Thyroid gland (tissue), 4 donors: Measurements from ENCODE around the gene IPO8. TPM values are rescaled to one million over a fixed set of nuclear protein-coding genes. Genes with fewer than 3 reads are reported as not detected.
A peak's percentile ranks its signal among the peaks of the same experiment; 100 is the strongest.

Experiments used
- DNase-seq, 2 donors: peaks; one replicate each; pipeline ENCODE4 v3.0.0-alpha.2; 2019
- H3K27ac ChIP-seq, 3 donors: fragments of 200-600 bp; sonication (generic); 1 replicate in 2 of 3; 2 replicates in 1 of 3; pipeline ENCODE4 v1.5.1; 2016 to 2019; ENCODE audit warnings: mild to moderate bottlenecking in 1 of 3, moderate library complexity in 1 of 3
- H3K27me3 ChIP-seq: fragments of 200-600 bp; sonication (generic); one replicate; pipeline ENCODE4 v1.5.1; 2019
- H3K36me3 ChIP-seq, 2 donors: fragments of 200-600 bp; sonication (generic); one replicate each; pipeline ENCODE4 v1.5.1; 2016 to 2019
- H3K4me1 ChIP-seq, 2 donors: fragments of 200-600 bp; sonication (generic); one replicate each; pipeline ENCODE4 v1.5.1; 2017 to 2019
- H3K4me3 ChIP-seq, 3 donors: fragments of 200-600 bp; sonication (generic); replicated peaks in 1 of 3; 1 replicate in 2 of 3; 2 replicates in 1 of 3; pipeline ENCODE4 v1.5.1; 2016; ENCODE audit warnings: mild to moderate bottlenecking in 1 of 3
- H3K9me3 ChIP-seq: fragments of 200-600 bp; sonication (generic); one replicate; pipeline ENCODE4 v1.5.1; 2017
- CTCF ChIP-seq, 6 experiments: fragments of 200-600 bp in 3 of 6; fragments of 450-650 bp in 3 of 6; sonication (generic) in 3 of 6; IDR thresholded peaks; one replicate each; pipeline ENCODE4 v1.5.1; 2016 to 2019; ENCODE audit warnings: antibody characterized with exemption in 6 of 6, mild to moderate bottlenecking in 2 of 6, inconsistent platforms in 1 of 6, moderate library complexity in 1 of 6
- POLR2A ChIP-seq, 2 donors: fragments of 450-650 bp; IDR thresholded peaks; one replicate each; pipeline ENCODE4 v1.6.1; 2017; ENCODE audit warnings: antibody characterized with exemption in 2 of 2, mild to moderate bottlenecking in 2 of 2, moderate library complexity in 1 of 2
- WGBS, 2 donors: methylation state at CpG; one replicate each; pipeline ENCODE4 v1.1.5; 2017; 5-methylcytosine and 5-hydroxymethylcytosine counted together
- intact Hi-C: fragments of 100-400 bp; cut with DNase I; formaldehyde crosslinking; loops from one replicate; pipeline ENCODE4 v1.15.1; 2023
- total RNA-seq, 4 donors: library from RNA; depleted of rRNA; stranded (reverse); fragments of >200 nt; gene quantifications; one replicate each; pipeline ENCODE4 v1.2.3, GENCODE V29; 2016

Gene IPO8
- total RNA-seq, 4 donors from 2014 or later: 45.1 to 58.2 (median 51.3) TPM

DNA sequence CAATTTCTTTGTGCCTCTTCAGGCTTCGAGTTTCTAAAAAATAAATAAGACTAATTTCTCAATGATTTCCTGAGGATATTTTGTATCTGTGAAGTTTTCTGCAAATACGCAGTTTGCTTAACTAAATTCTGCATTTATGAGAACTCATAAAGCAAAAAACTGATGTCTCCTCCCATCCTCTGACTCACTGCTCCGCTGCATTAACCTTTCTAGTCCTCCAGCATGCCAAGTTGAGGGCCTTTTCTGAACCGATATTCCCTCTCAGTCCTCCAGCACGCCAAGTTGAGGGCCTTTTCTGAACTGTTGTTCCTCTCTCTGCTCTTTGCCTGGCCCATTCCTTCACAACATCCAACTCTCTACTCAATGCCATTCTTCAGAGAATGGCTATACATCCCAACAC is 3.2 kb downstream of the IPO8 start:
- no peak overlapping the region for H3K4me3 ChIP-seq
- H3K9me3 ChIP-seq: no peaks in the 10 kb centered on the region
- peaks cover 15 to 19% of the 10 kb centered on the region in 2 donors for H3K4me1 ChIP-seq
- no peaks in the 10 kb centered on the region for H3K36me3 ChIP-seq
- H3K27ac ChIP-seq: no peak overlapping the region
- no peak for TF ChIP-seq POLR2A (IDR thresholded peaks at IDR 0.05)
- TF ChIP-seq CTCF (IDR thresholded peaks at IDR 0.05): no peak
- H3K27me3 ChIP-seq: no peaks in the 10 kb centered on the region
- peak in 1 of 2 donors; percentile 3 for DNase-seq
- intact Hi-C loops: loop anchor here (10.0 kb wide), 1 partner anchor 62 kb away; the partner anchor contains the start of gene CAPRIN2
- WGBS, 2 donors: 71 to 81% methylated on average over 5 of the region's 5 CpGs

DNA sequence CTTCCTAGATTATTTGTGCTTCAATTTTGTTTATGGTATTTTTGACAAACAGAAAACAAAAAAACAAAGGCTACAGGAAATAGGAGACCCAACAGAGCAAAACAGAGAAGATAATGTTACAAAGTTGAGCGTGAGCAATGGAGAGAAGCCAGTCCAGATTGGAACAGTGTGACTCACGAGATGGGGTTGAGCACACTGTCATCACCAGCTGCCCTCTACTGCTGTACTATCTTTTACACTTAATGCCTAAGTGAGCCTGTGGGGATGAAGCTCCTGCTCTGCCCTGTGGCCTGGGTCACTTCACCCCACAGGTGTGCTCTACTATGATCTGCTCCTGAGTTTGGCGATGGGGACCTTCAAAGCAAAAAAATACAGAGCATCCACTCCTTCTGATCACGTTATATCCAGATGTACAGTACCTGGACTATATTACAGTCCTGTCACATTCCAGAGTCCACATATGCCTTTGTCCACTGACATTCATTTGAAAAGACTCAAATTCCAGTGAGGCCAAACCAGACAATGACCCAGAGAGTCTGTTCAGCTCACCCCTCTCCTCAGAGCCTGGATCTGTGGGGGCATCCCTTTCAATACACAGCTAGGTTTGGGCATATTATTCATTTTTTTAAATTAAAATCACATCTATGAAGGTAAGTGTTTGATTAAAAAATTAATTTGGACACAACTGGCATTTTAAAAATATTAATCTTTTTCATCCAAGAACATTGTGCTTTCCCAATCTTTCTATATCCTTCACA is 4.4 kb downstream of the IPO8 start:
- intact Hi-C loops: loop anchor here (10.0 kb wide), 1 partner anchor 64 kb away; the partner anchor contains the start of gene CAPRIN2
- 76 to 85% methylated on average over 4 of the region's 4 CpGs for WGBS, 2 donors
- H3K36me3 ChIP-seq: no peaks in the 10 kb centered on the region
- no peak for DNase-seq
- H3K9me3 ChIP-seq: no peaks in the 10 kb centered on the region
- H3K27ac ChIP-seq: no peak overlapping the region
- H3K4me3 ChIP-seq: no peak overlapping the region
- H3K27me3 ChIP-seq: no peaks in the 10 kb centered on the region
- H3K4me1 ChIP-seq: peaks cover 12 to 17% of the 10 kb centered on the region in 2 donors
- TF ChIP-seq CTCF (IDR thresholded peaks at IDR 0.05): no peak
- TF ChIP-seq POLR2A (IDR thresholded peaks at IDR 0.05): no peak

DNA sequence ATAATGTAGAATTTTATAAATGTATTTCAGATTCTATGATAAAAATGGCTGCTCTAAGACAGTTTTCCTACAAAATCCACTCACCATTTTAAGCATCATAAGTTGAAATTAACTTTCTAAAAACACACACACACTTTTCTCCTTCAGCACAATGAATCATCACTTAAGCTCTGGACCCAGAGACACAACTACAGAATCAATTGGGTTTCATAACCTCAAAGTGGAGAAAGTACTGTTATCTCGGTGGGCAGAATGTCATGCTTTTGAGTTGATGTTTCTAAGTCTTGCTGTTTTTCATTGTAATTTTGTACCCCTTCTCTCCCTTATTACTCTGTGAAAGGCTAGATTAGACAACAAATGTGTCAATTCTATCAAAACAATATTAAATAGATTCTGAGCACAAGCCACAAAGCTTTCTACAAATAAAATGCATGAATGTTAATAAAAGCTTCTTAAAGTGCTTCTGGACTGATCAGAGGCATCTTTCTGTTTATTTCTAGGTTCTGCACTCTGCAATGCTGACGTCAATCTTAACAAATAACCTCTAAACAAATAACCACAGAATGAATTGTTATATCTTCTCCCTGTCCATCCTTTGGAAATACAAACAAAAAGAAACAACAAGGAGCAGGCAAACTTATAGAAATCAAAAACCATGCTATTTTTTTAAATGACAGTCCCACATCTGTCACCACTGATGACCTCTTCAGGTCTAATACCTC is 8.2 kb downstream of the IPO8 start:
- no peaks in the 10 kb centered on the region for H3K27me3 ChIP-seq
- no peak for TF ChIP-seq CTCF (IDR thresholded peaks at IDR 0.05)
- no peak for TF ChIP-seq POLR2A (IDR thresholded peaks at IDR 0.05)
- peaks cover 0 to 5% of the 10 kb centered on the region in 2 donors for H3K36me3 ChIP-seq
- H3K4me1 ChIP-seq: no peaks in the 10 kb centered on the region
- 93 to 94% methylated on average over 2 of the region's 2 CpGs for WGBS, 2 donors
- no peak for DNase-seq
- no peaks in the 10 kb centered on the region for H3K9me3 ChIP-seq
- no peak overlapping the region for H3K4me3 ChIP-seq
- intact Hi-C loops: no loop called here
- no peak overlapping the region for H3K27ac ChIP-seq

DNA sequence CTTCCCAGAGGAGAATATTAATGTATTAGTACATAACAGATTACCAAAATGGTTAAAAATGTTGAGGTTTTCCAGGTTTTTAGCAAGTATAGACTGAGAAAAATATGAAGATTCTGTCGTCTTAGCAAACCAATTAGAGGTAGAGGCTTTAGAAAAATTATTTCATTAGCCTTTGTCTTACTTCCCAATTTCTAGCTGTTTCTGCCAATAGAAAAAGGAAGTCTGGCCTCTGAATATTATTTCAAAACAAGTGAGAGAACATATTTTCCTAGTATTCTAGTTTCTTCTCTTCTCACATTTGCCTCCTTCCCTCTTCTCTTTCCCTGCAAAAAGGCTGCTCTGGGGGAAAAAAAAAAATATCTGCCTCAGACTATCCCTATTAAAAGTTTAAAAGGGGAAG is 16.4 kb downstream of the IPO8 start:
- DNase-seq: no peak
- TF ChIP-seq POLR2A (IDR thresholded peaks at IDR 0.05) (no peak), CTCF (IDR thresholded peaks at IDR 0.05) (no peak)
- Histone ChIP-seq H3K36me3 (peaks cover 15 to 24% of the 10 kb centered on the region in 2 donors), H3K27me3 (no peaks in the 10 kb centered on the region), H3K4me3 (no peak overlapping the region), H3K27ac (no peak overlapping the region), H3K4me1 (no peaks in the 10 kb centered on the region), H3K9me3 (no peaks in the 10 kb centered on the region)
- WGBS, 2 donors: 88% methylated on average over 1 of the region's 1 CpG
- intact Hi-C loops: no loop called here

DNA sequence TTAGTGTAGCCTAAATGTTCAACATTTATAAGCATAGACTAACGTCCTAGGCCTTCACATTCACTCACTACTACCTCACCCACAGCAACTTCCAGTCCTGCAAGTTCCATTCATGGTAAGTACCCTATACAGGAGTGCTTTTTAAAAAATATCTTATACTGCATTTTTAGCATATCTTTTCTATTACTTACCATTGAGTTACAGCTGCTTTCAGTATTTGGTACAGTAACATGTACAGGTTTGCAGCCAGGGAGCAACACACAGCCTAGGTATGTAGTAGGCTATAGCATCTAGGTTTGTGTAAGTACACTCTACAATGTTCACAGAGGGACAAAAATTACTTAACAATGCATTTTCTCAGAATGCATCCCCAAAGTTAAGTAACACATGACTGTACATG is 17.4 kb downstream of the IPO8 start:
- Histone ChIP-seq H3K4me3 (no peak overlapping the region), H3K27me3 (no peaks in the 10 kb centered on the region), H3K36me3 (peaks cover 19 to 25% of the 10 kb centered on the region in 2 donors), H3K27ac (no peak overlapping the region), H3K4me1 (no peaks in the 10 kb centered on the region), H3K9me3 (no peaks in the 10 kb centered on the region)
- WGBS, 2 donors: 88 to 95% methylated on average over 1 of the region's 1 CpG
- DNase-seq: no peak
- TF ChIP-seq CTCF (IDR thresholded peaks at IDR 0.05) (no peak), POLR2A (IDR thresholded peaks at IDR 0.05) (no peak)
- intact Hi-C loops: no loop called here
